GM23338 (cell line): ENCODE measurements around the gene MRM2. TPM values are rescaled to one million over a fixed set of nuclear protein-coding genes. Genes with fewer than 3 reads are reported as not detected.

Experiments
- ATAC-seq: fragments of 200-7000 bp; cut with Tn5 transposase; 3 replicates; pipeline ENCODE4 v1.9.1; 2020
- DNase-seq: peaks from one replicate; pipeline ENCODE4 v3.0.0-alpha.2; 2015; ENCODE audit warnings: low spot score
- H2AFZ ChIP-seq: fragments of 200-600 bp; sonication (generic); 2 replicates; pipeline ENCODE4 v1.8.0; 2016; ENCODE audit warnings: antibody characterized with exemption, mild to moderate bottlenecking, moderate library complexity
- H3F3A ChIP-seq: fragments of 200-600 bp; sonication (generic); replicated peaks from 2 replicates; pipeline ENCODE4 v1.8.0; 2017; ENCODE audit warnings: antibody characterized with exemption, mixed run types, low read depth
- H3K27ac ChIP-seq: fragments of 200-600 bp; sonication (generic); 2 replicates; pipeline ENCODE4 v1.6.1; 2016; ENCODE audit warnings: low read depth
- H3K27me3 ChIP-seq: fragments of 200-600 bp; sonication (generic); 2 replicates; pipeline ENCODE4 v1.8.0; 2016; ENCODE audit warnings: mild to moderate bottlenecking, mixed run types, moderate library complexity; ENCODE audit not compliant: insufficient read depth
- H3K36me3 ChIP-seq: fragments of 200-600 bp; sonication (generic); 2 replicates; pipeline ENCODE4 v1.8.0; 2016; ENCODE audit warnings: mild to moderate bottlenecking; ENCODE audit not compliant: insufficient read depth
- H3K4me1 ChIP-seq: fragments of 200-600 bp; sonication (generic); 2 replicates; pipeline ENCODE4 v1.8.0; 2016; ENCODE audit warnings: mild to moderate bottlenecking, moderate library complexity; ENCODE audit not compliant: insufficient read depth
- H3K4me2 ChIP-seq: fragments of 200-600 bp; sonication (generic); 2 replicates; pipeline ENCODE4 v1.7.1; 2017; ENCODE audit warnings: mixed run types
- H3K4me3 ChIP-seq: fragments of 200-600 bp; sonication (generic); 2 replicates; pipeline ENCODE4 v1.6.1; 2016; ENCODE audit warnings: mixed run types
- H3K79me2 ChIP-seq: fragments of 200-600 bp; sonication (generic); replicated peaks from 2 replicates; pipeline ENCODE4 v1.8.0; 2017; ENCODE audit warnings: mild to moderate bottlenecking; ENCODE audit not compliant: insufficient read depth
- H3K9me2 ChIP-seq: fragments of 200-600 bp; sonication (generic); 2 replicates; pipeline ENCODE4 v1.8.0; 2017; ENCODE audit not compliant: insufficient read depth
- H4K20me1 ChIP-seq: fragments of 200-600 bp; sonication (generic); replicated peaks from 2 replicates; pipeline ENCODE4 v1.8.0; 2017; ENCODE audit warnings: mild to moderate bottlenecking; ENCODE audit not compliant: insufficient read depth
- H3K27ac Mint-ChIP-seq: 2 replicates; pipeline ENCODE4 v1.8.0; 2020; ENCODE audit warnings: inconsistent platforms, mild to moderate bottlenecking, moderate library complexity, mixed read lengths
- H3K27me3 Mint-ChIP-seq: 3 replicates; pipeline ENCODE4 v1.8.0; 2022; ENCODE audit warnings: low read depth, mild to moderate bottlenecking, moderate library complexity, mixed read lengths, inconsistent platforms; ENCODE audit not compliant: insufficient read depth, poor library complexity
- H3K36me3 Mint-ChIP-seq: 3 replicates; pipeline ENCODE4 v1.8.0; 2021; ENCODE audit warnings: low read depth, mild to moderate bottlenecking, inconsistent platforms, moderate library complexity, mixed read lengths
- H3K4me1 Mint-ChIP-seq: 3 replicates; pipeline ENCODE4 v1.8.0; 2020; ENCODE audit warnings: mild to moderate bottlenecking, inconsistent platforms, mixed read lengths
- H3K4me3 Mint-ChIP-seq: 3 replicates; pipeline ENCODE4 v1.8.0; 2021; ENCODE audit warnings: moderate library complexity, mild to moderate bottlenecking, inconsistent platforms, mixed read lengths
- H3K9me3 Mint-ChIP-seq: 3 replicates; pipeline ENCODE4 v1.8.0; 2020; ENCODE audit warnings: moderate library complexity, mild to moderate bottlenecking, inconsistent platforms, mixed read lengths
- NANOG ChIP-seq: IDR thresholded peaks from 2 replicates; pipeline ENCODE4 v1.6.1; 2016; ENCODE audit warnings: antibody characterized with exemption, borderline replicate concordance
- ZNF114 ChIP-seq: fragments of 250-450 bp; sonication (Bioruptor Pico); IDR thresholded peaks from 2 replicates; pipeline ENCODE4 v1.5.0; 2020; ENCODE audit warnings: mild to moderate bottlenecking, moderate library complexity
- polyA plus RNA-seq: library from polyadenylated mRNA; unstranded; fragments of >200 nt; fragmentation: Nextera tagmentation; extraction: Ambion mirVana; gene quantifications from 2 replicates; pipeline ENCODE4 v1.2.1, GENCODE V29; 2016
- total RNA-seq: library from RNA; depleted of rRNA; stranded (reverse); fragments of >200 nt; shearing (Covaris generic); gene quantifications from 2 replicates; pipeline ENCODE4 v1.2.3, GENCODE V29; 2014
- TF ChIP-seq, protein P1 (sequence below): fragments of 250-450 bp; sonication (Bioruptor Pico); IDR thresholded peaks from 2 replicates; pipeline ENCODE4 v1.5.0; 2020; ENCODE audit warnings: mild to moderate bottlenecking, moderate library complexity
- TF ChIP-seq, protein P2 (sequence below), 2 experiments: fragments of 200-600 bp in 1 of 2; sonication (generic) in 1 of 2; conservative IDR thresholded peaks; 2 replicates each; pipeline versions ENCODE4 v1.5.1 to v1.6.1; 2016 to 2017; ENCODE audit warnings: antibody characterized with exemption in 2 of 2, low read depth in 2 of 2, mild to moderate bottlenecking in 2 of 2, moderate library complexity in 1 of 2

Gene MRM2
- total and polyA plus RNA-seq, 2 experiments from 2014 or later, result 30.0 to 37.8 TPM

- TF ChIP-seq, protein P1, sequence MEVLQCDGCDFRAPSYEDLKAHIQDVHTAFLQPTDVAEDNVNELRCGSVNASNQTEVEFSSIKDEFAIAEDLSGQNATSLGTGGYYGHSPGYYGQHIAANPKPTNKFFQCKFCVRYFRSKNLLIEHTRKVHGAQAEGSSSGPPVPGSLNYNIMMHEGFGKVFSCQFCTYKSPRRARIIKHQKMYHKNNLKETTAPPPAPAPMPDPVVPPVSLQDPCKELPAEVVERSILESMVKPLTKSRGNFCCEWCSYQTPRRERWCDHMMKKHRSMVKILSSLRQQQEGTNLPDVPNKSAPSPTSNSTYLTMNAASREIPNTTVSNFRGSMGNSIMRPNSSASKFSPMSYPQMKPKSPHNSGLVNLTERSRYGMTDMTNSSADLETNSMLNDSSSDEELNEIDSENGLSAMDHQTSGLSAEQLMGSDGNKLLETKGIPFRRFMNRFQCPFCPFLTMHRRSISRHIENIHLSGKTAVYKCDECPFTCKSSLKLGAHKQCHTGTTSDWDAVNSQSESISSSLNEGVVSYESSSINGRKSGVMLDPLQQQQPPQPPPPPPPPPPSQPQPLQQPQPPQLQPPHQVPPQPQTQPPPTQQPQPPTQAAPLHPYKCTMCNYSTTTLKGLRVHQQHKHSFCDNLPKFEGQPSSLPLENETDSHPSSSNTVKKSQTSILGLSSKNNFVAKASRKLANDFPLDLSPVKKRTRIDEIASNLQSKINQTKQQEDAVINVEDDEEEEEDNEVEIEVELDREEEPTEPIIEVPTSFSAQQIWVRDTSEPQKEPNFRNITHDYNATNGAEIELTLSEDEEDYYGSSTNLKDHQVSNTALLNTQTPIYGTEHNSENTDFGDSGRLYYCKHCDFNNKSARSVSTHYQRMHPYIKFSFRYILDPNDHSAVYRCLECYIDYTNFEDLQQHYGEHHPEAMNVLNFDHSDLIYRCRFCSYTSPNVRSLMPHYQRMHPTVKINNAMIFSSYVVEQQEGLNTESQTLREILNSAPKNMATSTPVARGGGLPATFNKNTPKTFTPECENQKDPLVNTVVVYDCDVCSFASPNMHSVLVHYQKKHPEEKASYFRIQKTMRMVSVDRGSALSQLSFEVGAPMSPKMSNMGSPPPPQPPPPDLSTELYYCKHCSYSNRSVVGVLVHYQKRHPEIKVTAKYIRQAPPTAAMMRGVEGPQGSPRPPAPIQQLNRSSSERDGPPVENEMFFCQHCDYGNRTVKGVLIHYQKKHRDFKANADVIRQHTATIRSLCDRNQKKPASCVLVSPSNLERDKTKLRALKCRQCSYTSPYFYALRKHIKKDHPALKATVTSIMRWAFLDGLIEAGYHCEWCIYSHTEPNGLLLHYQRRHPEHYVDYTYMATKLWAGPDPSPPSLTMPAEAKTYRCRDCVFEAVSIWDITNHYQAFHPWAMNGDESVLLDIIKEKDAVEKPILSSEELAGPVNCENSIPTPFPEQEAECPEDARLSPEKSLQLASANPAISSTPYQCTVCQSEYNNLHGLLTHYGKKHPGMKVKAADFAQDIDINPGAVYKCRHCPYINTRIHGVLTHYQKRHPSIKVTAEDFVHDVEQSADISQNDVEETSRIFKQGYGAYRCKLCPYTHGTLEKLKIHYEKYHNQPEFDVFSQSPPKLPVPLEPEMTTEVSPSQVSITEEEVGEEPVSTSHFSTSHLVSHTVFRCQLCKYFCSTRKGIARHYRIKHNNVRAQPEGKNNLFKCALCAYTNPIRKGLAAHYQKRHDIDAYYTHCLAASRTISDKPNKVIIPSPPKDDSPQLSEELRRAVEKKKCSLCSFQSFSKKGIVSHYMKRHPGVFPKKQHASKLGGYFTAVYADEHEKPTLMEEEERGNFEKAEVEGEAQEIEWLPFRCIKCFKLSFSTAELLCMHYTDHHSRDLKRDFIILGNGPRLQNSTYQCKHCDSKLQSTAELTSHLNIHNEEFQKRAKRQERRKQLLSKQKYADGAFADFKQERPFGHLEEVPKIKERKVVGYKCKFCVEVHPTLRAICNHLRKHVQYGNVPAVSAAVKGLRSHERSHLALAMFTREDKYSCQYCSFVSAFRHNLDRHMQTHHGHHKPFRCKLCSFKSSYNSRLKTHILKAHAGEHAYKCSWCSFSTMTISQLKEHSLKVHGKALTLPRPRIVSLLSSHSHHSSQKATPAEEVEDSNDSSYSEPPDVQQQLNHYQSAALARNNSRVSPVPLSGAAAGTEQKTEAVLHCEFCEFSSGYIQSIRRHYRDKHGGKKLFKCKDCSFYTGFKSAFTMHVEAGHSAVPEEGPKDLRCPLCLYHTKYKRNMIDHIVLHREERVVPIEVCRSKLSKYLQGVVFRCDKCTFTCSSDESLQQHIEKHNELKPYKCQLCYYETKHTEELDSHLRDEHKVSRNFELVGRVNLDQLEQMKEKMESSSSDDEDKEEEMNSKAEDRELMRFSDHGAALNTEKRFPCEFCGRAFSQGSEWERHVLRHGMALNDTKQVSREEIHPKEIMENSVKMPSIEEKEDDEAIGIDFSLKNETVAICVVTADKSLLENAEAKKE, result no peak
- TF ChIP-seq ZNF114 (CRISPR knock-in tag), result no peak
Measured at GRCh38 chr7:2217206-2217605, 24.8 kb downstream of the MRM2 start (continued).

DNA sequence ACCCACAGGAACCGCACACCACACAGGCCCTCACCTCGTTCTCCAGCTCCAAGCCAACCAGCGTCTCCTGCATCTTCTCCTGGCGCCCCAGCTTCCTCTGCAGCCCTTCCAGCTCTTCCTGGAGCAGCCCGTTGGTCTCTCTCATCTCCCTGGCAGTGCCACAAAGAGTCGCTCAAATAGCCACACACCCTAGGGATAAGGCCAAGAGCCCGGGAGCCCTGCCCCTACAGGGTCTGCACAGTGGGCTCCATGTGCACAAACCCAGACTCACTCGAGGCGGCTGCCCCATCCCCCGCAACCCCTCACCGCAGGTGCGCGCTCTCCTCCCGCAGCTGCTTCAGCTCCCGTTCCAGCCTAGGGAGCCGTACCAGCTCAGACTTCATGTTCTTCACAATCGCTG lies 26.2 kb downstream of the MRM2 start:
- Histone ChIP-seq H3K36me3 (peaks cover 18% of the 10 kb centered on the region), H3K4me1 (no peaks in the 10 kb centered on the region), H4K20me1 (no peaks in the 10 kb centered on the region; the same call in 1 of the 2 replicates), H3K4me2 (no peak overlapping the region), H3F3A (no peaks in the 10 kb centered on the region), H3K9me2 (no peaks in the 10 kb centered on the region), H3K4me3 (no peak overlapping the region), H3K79me2 (peaks cover 9% of the 10 kb centered on the region; the same call in 1 of the 2 replicates), H3K27me3 (no peaks in the 10 kb centered on the region), H3K27ac (no peak overlapping the region), H2AFZ (no peak overlapping the region)
- H3K27ac Mint-ChIP-seq, result no peak overlapping the region
- no peaks in the 10 kb centered on the region for H3K9me3 Mint-ChIP-seq
- no peaks in the 10 kb centered on the region for H3K4me1 Mint-ChIP-seq
- DNase-seq (no peak), ATAC-seq (no peak)
- peaks cover 10% of the 10 kb centered on the region for H3K27me3 Mint-ChIP-seq
- no peak overlapping the region for H3K4me3 Mint-ChIP-seq
- H3K36me3 Mint-ChIP-seq, result peaks cover 80% of the 10 kb centered on the region
- TF ChIP-seq, protein P1, result no peak
- TF ChIP-seq ZNF114 (CRISPR knock-in tag), result no peak
- no peak for TF ChIP-seq NANOG
- TF ChIP-seq, protein P2, sequence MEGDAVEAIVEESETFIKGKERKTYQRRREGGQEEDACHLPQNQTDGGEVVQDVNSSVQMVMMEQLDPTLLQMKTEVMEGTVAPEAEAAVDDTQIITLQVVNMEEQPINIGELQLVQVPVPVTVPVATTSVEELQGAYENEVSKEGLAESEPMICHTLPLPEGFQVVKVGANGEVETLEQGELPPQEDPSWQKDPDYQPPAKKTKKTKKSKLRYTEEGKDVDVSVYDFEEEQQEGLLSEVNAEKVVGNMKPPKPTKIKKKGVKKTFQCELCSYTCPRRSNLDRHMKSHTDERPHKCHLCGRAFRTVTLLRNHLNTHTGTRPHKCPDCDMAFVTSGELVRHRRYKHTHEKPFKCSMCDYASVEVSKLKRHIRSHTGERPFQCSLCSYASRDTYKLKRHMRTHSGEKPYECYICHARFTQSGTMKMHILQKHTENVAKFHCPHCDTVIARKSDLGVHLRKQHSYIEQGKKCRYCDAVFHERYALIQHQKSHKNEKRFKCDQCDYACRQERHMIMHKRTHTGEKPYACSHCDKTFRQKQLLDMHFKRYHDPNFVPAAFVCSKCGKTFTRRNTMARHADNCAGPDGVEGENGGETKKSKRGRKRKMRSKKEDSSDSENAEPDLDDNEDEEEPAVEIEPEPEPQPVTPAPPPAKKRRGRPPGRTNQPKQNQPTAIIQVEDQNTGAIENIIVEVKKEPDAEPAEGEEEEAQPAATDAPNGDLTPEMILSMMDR (conservative IDR thresholded peaks at IDR 0.05; ENCODE audit: low read depth in 2 of 2), result no peak
